Mucosa of stomach (tissue), 1 donor: ENCODE data around the gene LCN12.

Experiments
- H3K27me3 ChIP-seq: one replicate; pipeline ENCODE4 v1.7.0; 2013; ENCODE audit warnings: mild to moderate bottlenecking, low read length; ENCODE audit not compliant: control insufficient read depth, insufficient read depth
- H3K36me3 ChIP-seq: one replicate; pipeline ENCODE4 v1.7.0; 2013; ENCODE audit warnings: low read length; ENCODE audit not compliant: control insufficient read depth, insufficient read depth
- H3K4me1 ChIP-seq: one replicate; pipeline ENCODE4 v1.7.0; 2013; ENCODE audit warnings: mild to moderate bottlenecking, low read length; ENCODE audit not compliant: control insufficient read depth, insufficient read depth
- H3K4me3 ChIP-seq: one replicate; pipeline ENCODE4 v1.7.0; 2013; ENCODE audit warnings: low read length
- H3K9ac ChIP-seq: one replicate; pipeline ENCODE4 v1.7.0; 2013; ENCODE audit warnings: mild to moderate bottlenecking, low read length, moderate library complexity
- H3K9me3 ChIP-seq: one replicate; pipeline ENCODE4 v1.7.0; 2013; ENCODE audit warnings: mild to moderate bottlenecking, low read length, moderate library complexity; ENCODE audit not compliant: control insufficient read depth
- donor health status: Pancreatic carcinoma.

Gene LCN12

GRCh38 chr9:136968333-136969127, 16.5 kb downstream of the LCN12 start:
- H3K4me3 ChIP-seq, result no peak overlapping the region
- no peak overlapping the region for H3K9ac ChIP-seq
- H3K9me3 ChIP-seq, result no peaks in the 10 kb centered on the region
- H3K27me3 ChIP-seq, result peaks cover 11% of the 10 kb centered on the region
- no peaks in the 10 kb centered on the region for H3K36me3 ChIP-seq
- H3K4me1 ChIP-seq, result peaks cover 11% of the 10 kb centered on the region

- Histone ChIP-seq H3K4me1 (peaks cover 8% of the 10 kb centered on the region), H3K27me3 (peaks cover 11% of the 10 kb centered on the region), H3K9ac (no peak overlapping the region), H3K36me3 (no peaks in the 10 kb centered on the region), H3K9me3 (no peaks in the 10 kb centered on the region), H3K4me3 (no peak overlapping the region)
These were observed 17.1 kb downstream of the LCN12 start for GRCh38 chr9:136969150-136969549.

- no peak overlapping the region for H3K4me3 ChIP-seq
- no peaks in the 10 kb centered on the region for H3K36me3 ChIP-seq
- H3K9me3 ChIP-seq, result no peaks in the 10 kb centered on the region
- H3K27me3 ChIP-seq, result peaks cover 11% of the 10 kb centered on the region
- H3K9ac ChIP-seq, result no peak overlapping the region
- H3K4me1 ChIP-seq, result peaks cover 2% of the 10 kb centered on the region
These were observed 17.7 kb downstream of the LCN12 start for GRCh38 chr9:136969774-136970173.

- peaks cover 6% of the 10 kb centered on the region for H3K4me1 ChIP-seq
- H3K4me3 ChIP-seq, result no peak overlapping the region
- H3K27me3 ChIP-seq, result peaks cover 11% of the 10 kb centered on the region
- H3K9me3 ChIP-seq, result no peaks in the 10 kb centered on the region
- no peak overlapping the region for H3K9ac ChIP-seq
- no peaks in the 10 kb centered on the region for H3K36me3 ChIP-seq
These were observed 18.3 kb downstream of the LCN12 start for GRCh38 chr9:136970361-136970760.

GRCh38 chr9:136971746-136972145, 19.7 kb downstream of the LCN12 start:
- H3K27me3 ChIP-seq, result peaks cover 5% of the 10 kb centered on the region
- H3K4me1 ChIP-seq, result peaks cover 13% of the 10 kb centered on the region
- no peak overlapping the region for H3K4me3 ChIP-seq
- H3K9me3 ChIP-seq, result no peaks in the 10 kb centered on the region
- H3K36me3 ChIP-seq, result no peaks in the 10 kb centered on the region
- no peak overlapping the region for H3K9ac ChIP-seq

GRCh38 chr9:136972335-136972734, 20.3 kb downstream of the LCN12 start:
- Histone ChIP-seq H3K4me1 (peaks cover 13% of the 10 kb centered on the region), H3K9ac (no peak overlapping the region), H3K4me3 (no peak overlapping the region), H3K9me3 (no peaks in the 10 kb centered on the region), H3K27me3 (peaks cover 5% of the 10 kb centered on the region), H3K36me3 (no peaks in the 10 kb centered on the region)

- H3K9me3 ChIP-seq, result no peaks in the 10 kb centered on the region
- peaks cover 16% of the 10 kb centered on the region for H3K4me1 ChIP-seq
- no peak overlapping the region for H3K9ac ChIP-seq
- no peak overlapping the region for H3K4me3 ChIP-seq
- no peaks in the 10 kb centered on the region for H3K36me3 ChIP-seq
- peaks cover 5% of the 10 kb centered on the region for H3K27me3 ChIP-seq
These were observed 20.7 kb downstream of the LCN12 start for GRCh38 chr9:136972743-136973142.

- Histone ChIP-seq H3K9me3 (no peaks in the 10 kb centered on the region), H3K4me1 (peaks cover 19% of the 10 kb centered on the region), H3K9ac (no peak overlapping the region), H3K36me3 (no peaks in the 10 kb centered on the region), H3K4me3 (no peak overlapping the region), H3K27me3 (peaks cover 5% of the 10 kb centered on the region)
These were observed 21.8 kb downstream of the LCN12 start for GRCh38 chr9:136973618-136974617.

GRCh38 chr9:136974817-136975535, 22.9 kb downstream of the LCN12 start:
- no peaks in the 10 kb centered on the region for H3K36me3 ChIP-seq
- H3K9ac ChIP-seq, result no peak overlapping the region
- H3K4me1 ChIP-seq, result peaks cover 19% of the 10 kb centered on the region
- no peak overlapping the region for H3K4me3 ChIP-seq
- H3K9me3 ChIP-seq, result no peaks in the 10 kb centered on the region
- H3K27me3 ChIP-seq, result peaks cover 5% of the 10 kb centered on the region

- Histone ChIP-seq H3K27me3 (peaks cover 4% of the 10 kb centered on the region), H3K4me3 (no peak overlapping the region), H3K4me1 (peaks cover 19% of the 10 kb centered on the region), H3K9ac (no peak overlapping the region), H3K9me3 (no peaks in the 10 kb centered on the region), H3K36me3 (no peaks in the 10 kb centered on the region)
These were observed 23.6 kb downstream of the LCN12 start for GRCh38 chr9:136975644-136976043.

GRCh38 chr9:136977223-136977622, 25.1 kb downstream of the LCN12 start, which contains the start of gene PTGDS:
PTGDS (plus strand) TSS chr9:136977504; CDS start chr9:136977579, 75 bp downstream.
- Histone ChIP-seq H3K4me1 (peaks cover 19% of the 10 kb centered on the region), H3K4me3 (no peak within 1 kb of the TSS), H3K9me3 (no peaks in the 10 kb centered on the region)

More at GRCh38 chr9:136977223-136977622, 25.1 kb downstream of the LCN12 start, which contains the start of gene PTGDS:
- H3K36me3 ChIP-seq, result no peaks in the 10 kb centered on the region
- peaks cover 3% of the 10 kb centered on the region for H3K27me3 ChIP-seq
- no peak within 1 kb of the TSS for H3K9ac ChIP-seq
